Measurements from ENCODE around the gene OTUD1.

The OTUD1 gene

DNA sequence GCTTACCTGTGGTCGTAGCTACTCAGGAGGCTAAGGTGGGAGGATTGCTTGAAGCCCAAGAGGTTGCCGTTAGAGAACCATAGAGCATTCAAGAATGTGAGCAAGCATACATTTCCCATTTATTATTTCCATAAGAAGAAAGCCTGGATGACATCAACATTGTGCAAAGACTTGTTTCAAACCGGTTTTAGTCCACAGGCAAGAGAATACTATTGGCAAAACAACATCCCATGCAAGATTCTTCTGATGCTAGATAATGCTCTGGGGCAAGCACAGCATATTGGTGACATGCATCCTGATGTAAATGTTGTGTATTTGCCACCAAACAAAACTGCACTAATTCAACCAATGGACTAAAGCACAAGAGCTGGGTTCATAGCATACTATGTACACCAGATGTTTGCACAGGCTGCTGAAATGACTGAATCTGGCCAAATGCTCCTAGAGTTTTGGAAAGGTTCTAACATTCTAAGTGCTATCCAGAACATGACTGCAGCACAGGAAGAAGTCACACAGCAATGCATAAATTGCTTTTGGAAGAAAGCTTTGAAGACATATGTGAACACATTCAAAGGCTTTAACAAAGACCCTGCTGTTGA lies 42.6 kb downstream of the OTUD1 start:
- Histone ChIP-seq H3K9me3 (ENCODE audit: control insufficient read depth in 2 of 2, low read length in 2 of 2) (no peaks in the 10 kb centered on the region), H3K4me1 (ENCODE audit: control insufficient read depth in 2 of 2, insufficient read depth in 2 of 2, low read length in 2 of 2) (no peaks in the 10 kb centered on the region), H3K27me3 (ENCODE audit: control insufficient read depth in 2 of 2, insufficient read depth in 2 of 2, low read length in 2 of 2) (no peaks in the 10 kb centered on the region), H3K4me3 (ENCODE audit: low read length in 2 of 2) (no peak overlapping the region), H3K36me3 (ENCODE audit: control insufficient read depth in 2 of 2, insufficient read depth in 2 of 2, low read length in 2 of 2) (no peaks in the 10 kb centered on the region), H3K9ac (ENCODE audit: low read depth in 1 of 2, low read length in 2 of 2) (no peak overlapping the region), H3K27ac (ENCODE audit: low read depth in 2 of 2, low read length in 2 of 2) (no peak overlapping the region)

DNA sequence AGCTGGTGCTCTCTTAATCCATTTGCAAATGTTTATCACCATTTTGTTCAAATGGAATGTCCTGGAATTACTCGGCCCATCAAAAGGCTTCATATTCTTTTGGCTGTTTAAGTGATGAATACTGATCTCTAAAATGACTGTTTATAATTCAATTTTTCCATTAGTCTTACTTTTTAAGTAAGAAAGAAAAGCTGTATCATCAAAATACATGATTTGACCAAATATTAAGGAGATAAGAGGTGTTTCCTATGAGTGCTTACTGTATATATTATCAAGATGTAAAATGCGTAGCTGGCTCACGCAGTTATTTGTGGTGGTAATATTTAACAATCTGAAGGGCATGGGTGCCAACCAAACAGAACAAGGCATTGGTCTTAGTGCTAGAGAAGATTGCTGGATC lies 51.2 kb downstream of the OTUD1 start:
- no peak overlapping the region for H3K9ac ChIP-seq (ENCODE audit: low read depth in 1 of 2, low read length in 2 of 2)
- no peaks in the 10 kb centered on the region for H3K4me1 ChIP-seq (ENCODE audit: control insufficient read depth in 2 of 2, insufficient read depth in 2 of 2, low read length in 2 of 2)
- H3K4me3 ChIP-seq (ENCODE audit: low read length in 2 of 2) = no peak overlapping the region
- H3K27ac ChIP-seq (ENCODE audit: low read depth in 2 of 2, low read length in 2 of 2) = no peak overlapping the region
- H3K27me3 ChIP-seq (ENCODE audit: control insufficient read depth in 2 of 2, insufficient read depth in 2 of 2, low read length in 2 of 2) = no peaks in the 10 kb centered on the region
- no peaks in the 10 kb centered on the region for H3K36me3 ChIP-seq (ENCODE audit: control insufficient read depth in 2 of 2, insufficient read depth in 2 of 2, low read length in 2 of 2)
- no peaks in the 10 kb centered on the region for H3K9me3 ChIP-seq (ENCODE audit: control insufficient read depth in 2 of 2, low read length in 2 of 2)

Data from mucosa of rectum (tissue), 2 donors.